GM23248 (cell line): ENCODE measurements around the gene SCLT1.

Experiments
- EZH2 ChIP-seq: fragments of 200-600 bp; sonication (generic); IDR thresholded peaks from 2 replicates; pipeline ENCODE4 v1.6.1; 2018; ENCODE audit warnings: antibody characterized with exemption, mild to moderate bottlenecking; ENCODE audit not compliant: insufficient read depth, poor library complexity, severe bottlenecking
- EZH2phosphoT487 ChIP-seq: fragments of 200-600 bp; sonication (generic); IDR thresholded peaks from 2 replicates; pipeline ENCODE4 v1.6.1; 2018; ENCODE audit warnings: antibody characterized with exemption, moderate library complexity, mild to moderate bottlenecking, low read depth; ENCODE audit not compliant: insufficient read depth

- TF ChIP-seq EZH2 (no peak), EZH2phosphoT487 (no peak)
Measured at GRCh38 chr4:128861856-128862518, 231.4 kb downstream of the SCLT1 start.
